ENCODE results near the gene SMAD6. TPM values are rescaled to one million over a fixed set of nuclear protein-coding genes. Genes with fewer than 3 reads are reported as not detected.
"Not testable (repeated sequence)": the region's sequence is repeated elsewhere in the genome, so short reads cannot be mapped to it uniquely, and the experiment has no call there.

The SMAD6 gene
- total RNA-seq, 1 experiment from 2014 or later, result 19.9 TPM

DNA sequence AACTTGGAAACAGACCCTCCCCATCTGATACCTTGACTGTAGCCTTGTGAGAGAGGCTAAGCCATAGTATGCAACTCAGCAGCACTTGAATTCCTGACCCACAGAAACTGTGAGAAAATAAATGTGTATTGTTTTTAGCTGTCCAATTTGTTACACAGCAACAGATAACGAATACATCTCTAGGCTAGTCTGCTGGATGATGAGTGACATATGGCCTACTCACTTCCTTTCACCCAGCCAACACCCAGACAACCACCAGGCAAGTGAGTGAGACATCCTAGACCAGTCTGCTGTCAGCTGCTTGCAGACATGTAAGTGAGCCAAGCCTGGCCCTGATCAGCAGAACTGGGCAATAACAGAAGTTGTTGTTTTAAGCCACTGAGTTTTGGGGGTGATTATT lies 19.2 kb upstream of the SMAD6 start:
- H3K4me2 ChIP-seq (ENCODE audit: low read length), result no peak overlapping the region
- BruUV-seq (replicated peaks), result no TSS peak
- H4K20me1 ChIP-seq (ENCODE audit: low read length), result no peaks in the 10 kb centered on the region
- no peak for DNase-seq
- no peaks in the 10 kb centered on the region for H3K79me2 ChIP-seq (ENCODE audit: low read length)
- intact Hi-C loops (cut with micrococcal nuclease), result no loop called here
- H3K4me3 ChIP-seq (ENCODE audit: low read length), result no peak overlapping the region
- H3K9me2 ChIP-seq (replicated peaks; ENCODE audit: low read length), result no peaks in the 10 kb centered on the region
- H3K27me3 ChIP-seq (ENCODE audit: low read length), result no peaks in the 10 kb centered on the region
- no peaks in the 10 kb centered on the region for H3K9me3 ChIP-seq (ENCODE audit: low read length)
- H3K36me3 ChIP-seq (ENCODE audit: low read depth, low read length), result no peaks in the 10 kb centered on the region
- no peaks in the 10 kb centered on the region for H3K4me1 ChIP-seq (ENCODE audit: insufficient read depth, low read length)
- no peak overlapping the region for H3K9ac ChIP-seq (ENCODE audit: low read length)
- POLR2A ChIA-PET (ENCODE audit: unreplicated experiment), result no interaction called here
- no peak for ATAC-seq
- no peaks in the 10 kb centered on the region for H3F3A ChIP-seq (ENCODE audit: low read length, unreplicated experiment)
- TF ChIP-seq EZH2phosphoT487 (IDR thresholded peaks at IDR 0.05; ENCODE audit: borderline replicate concordance, low read length) (no peak), EZH2 (IDR thresholded peaks at IDR 0.05; ENCODE audit: low read length, unreplicated experiment) (no peak)
- TF ChIP-seq, protein P1, sequence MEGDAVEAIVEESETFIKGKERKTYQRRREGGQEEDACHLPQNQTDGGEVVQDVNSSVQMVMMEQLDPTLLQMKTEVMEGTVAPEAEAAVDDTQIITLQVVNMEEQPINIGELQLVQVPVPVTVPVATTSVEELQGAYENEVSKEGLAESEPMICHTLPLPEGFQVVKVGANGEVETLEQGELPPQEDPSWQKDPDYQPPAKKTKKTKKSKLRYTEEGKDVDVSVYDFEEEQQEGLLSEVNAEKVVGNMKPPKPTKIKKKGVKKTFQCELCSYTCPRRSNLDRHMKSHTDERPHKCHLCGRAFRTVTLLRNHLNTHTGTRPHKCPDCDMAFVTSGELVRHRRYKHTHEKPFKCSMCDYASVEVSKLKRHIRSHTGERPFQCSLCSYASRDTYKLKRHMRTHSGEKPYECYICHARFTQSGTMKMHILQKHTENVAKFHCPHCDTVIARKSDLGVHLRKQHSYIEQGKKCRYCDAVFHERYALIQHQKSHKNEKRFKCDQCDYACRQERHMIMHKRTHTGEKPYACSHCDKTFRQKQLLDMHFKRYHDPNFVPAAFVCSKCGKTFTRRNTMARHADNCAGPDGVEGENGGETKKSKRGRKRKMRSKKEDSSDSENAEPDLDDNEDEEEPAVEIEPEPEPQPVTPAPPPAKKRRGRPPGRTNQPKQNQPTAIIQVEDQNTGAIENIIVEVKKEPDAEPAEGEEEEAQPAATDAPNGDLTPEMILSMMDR (conservative IDR thresholded peaks at IDR 0.05; ENCODE audit: low read depth, low read length), result no peak
- H3K27ac ChIP-seq (ENCODE audit: low read length), result no peak overlapping the region
- H2AFZ ChIP-seq (ENCODE audit: low read length), result no peak overlapping the region
- CTCF ChIA-PET, result no interaction called here

DNA sequence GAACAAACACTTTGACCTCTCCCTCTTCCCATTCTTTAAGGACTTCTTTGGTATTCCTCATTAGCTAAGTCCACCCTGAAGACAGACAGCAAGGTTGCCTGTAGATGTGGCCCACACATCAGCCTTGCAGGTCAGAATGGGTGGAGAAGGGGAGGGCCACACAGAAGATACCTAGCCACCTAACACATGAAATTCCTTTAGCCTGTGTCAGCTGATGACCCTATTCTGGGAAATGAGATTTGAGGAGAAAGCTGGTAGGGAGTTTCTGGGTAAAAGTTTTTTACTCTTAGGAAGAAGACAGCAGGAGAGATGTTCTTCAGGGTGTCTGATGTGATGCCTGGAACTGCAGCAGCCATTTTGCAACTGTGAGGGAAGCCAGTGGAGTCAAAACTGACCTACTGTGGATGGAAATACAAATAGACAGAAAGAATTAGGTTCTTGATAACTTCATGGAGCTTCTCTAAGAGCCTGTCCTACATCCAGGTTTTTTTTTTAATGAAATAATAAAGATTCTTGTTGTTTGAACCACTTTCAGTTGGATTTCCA lies 17.8 kb upstream of the SMAD6 start:
- no peaks in the 10 kb centered on the region for H3K36me3 ChIP-seq (ENCODE audit: low read depth, low read length)
- ChIA-PET POLR2A (ENCODE audit: unreplicated experiment) (no interaction called here), CTCF (interaction anchor here (0.5 kb wide), 1 partner anchor 60 kb away, joined by 4 read pairs; no protein-coding TSS in a partner anchor)
- TF ChIP-seq, protein P1 (conservative IDR thresholded peaks at IDR 0.05; ENCODE audit: low read depth, low read length), result no peak
- TF ChIP-seq EZH2 (IDR thresholded peaks at IDR 0.05; ENCODE audit: low read length, unreplicated experiment) (no peak), EZH2phosphoT487 (IDR thresholded peaks at IDR 0.05; ENCODE audit: borderline replicate concordance, low read length) (no peak)
- intact Hi-C loops (cut with micrococcal nuclease), result no loop called here
- BruUV-seq (replicated peaks), result no TSS peak
- H2AFZ ChIP-seq (ENCODE audit: low read length), result no peak overlapping the region
- DNase-seq (peak; percentile 19), ATAC-seq (no peak)
- H3K9ac ChIP-seq (ENCODE audit: low read length), result no peak overlapping the region
- no peak overlapping the region for H3K4me2 ChIP-seq (ENCODE audit: low read length)
- no peaks in the 10 kb centered on the region for H3K27me3 ChIP-seq (ENCODE audit: low read length)
- no peaks in the 10 kb centered on the region for H3K4me1 ChIP-seq (ENCODE audit: insufficient read depth, low read length)
- H3K27ac ChIP-seq (ENCODE audit: low read length), result no peak overlapping the region
- no peaks in the 10 kb centered on the region for H3K79me2 ChIP-seq (ENCODE audit: low read length)
- no peaks in the 10 kb centered on the region for H4K20me1 ChIP-seq (ENCODE audit: low read length)
- H3K4me3 ChIP-seq (ENCODE audit: low read length), result no peak overlapping the region
- H3K9me3 ChIP-seq (ENCODE audit: low read length), result no peaks in the 10 kb centered on the region
- no peaks in the 10 kb centered on the region for H3K9me2 ChIP-seq (replicated peaks; ENCODE audit: low read length)
- no peaks in the 10 kb centered on the region for H3F3A ChIP-seq (ENCODE audit: low read length, unreplicated experiment)

DNA sequence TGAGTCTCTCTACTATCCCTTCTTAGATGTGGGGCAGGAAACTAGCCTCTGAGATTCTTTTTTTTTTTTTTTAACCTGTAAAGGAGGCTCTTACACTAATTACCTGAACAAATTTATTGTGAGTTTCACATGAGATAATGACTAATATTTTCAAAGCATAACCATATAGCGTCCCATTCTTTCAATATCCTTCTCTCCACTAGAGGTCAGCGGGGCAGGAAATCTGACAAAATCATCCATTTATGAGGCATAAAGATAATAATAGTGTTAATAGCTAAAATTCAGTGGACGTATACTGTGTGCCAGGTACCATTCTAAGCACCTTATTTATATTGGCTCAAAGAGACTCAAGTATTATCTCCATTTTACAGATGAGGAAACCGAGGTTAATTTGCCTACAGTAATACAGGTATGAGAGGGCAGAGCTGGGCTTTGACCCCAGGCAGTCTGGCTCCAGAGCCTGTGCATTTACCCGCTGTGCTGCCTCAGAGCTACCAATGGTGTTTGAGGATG lies 16.3 kb upstream of the SMAD6 start:
- H3K36me3 ChIP-seq (ENCODE audit: low read depth, low read length), result no peaks in the 10 kb centered on the region
- DNase-seq, result peak; percentile 38
- ChIA-PET CTCF (interaction anchor here (0.6 to 1.6 kb wide), 2 partner anchors 12 to 67 kb away, joined by 3 read pairs; no protein-coding TSS in a partner anchor), POLR2A (ENCODE audit: unreplicated experiment) (interaction anchor here (0.6 kb wide), 1 partner anchor 31 kb away, joined by 3 read pairs; no protein-coding TSS in a partner anchor)
- no peaks in the 10 kb centered on the region for H3F3A ChIP-seq (ENCODE audit: low read length, unreplicated experiment)
- no peak overlapping the region for H2AFZ ChIP-seq (ENCODE audit: low read length)
- no peak overlapping the region for H3K4me2 ChIP-seq (ENCODE audit: low read length)
- H3K4me3 ChIP-seq (ENCODE audit: low read length), result no peak overlapping the region
- BruUV-seq (replicated peaks), result no TSS peak
- ATAC-seq, result peak; percentile 40; the same call in 1 of the 2 replicates
- no peak overlapping the region for H3K9ac ChIP-seq (ENCODE audit: low read length)
- TF ChIP-seq, protein P1 (conservative IDR thresholded peaks at IDR 0.05; ENCODE audit: low read depth, low read length), result peak; percentile 63
- TF ChIP-seq EZH2phosphoT487 (IDR thresholded peaks at IDR 0.05; ENCODE audit: borderline replicate concordance, low read length), result no peak
- intact Hi-C loops (cut with micrococcal nuclease), result no loop called here
- no peak overlapping the region for H3K27ac ChIP-seq (ENCODE audit: low read length)
- H3K27me3 ChIP-seq (ENCODE audit: low read length), result no peaks in the 10 kb centered on the region
- no peaks in the 10 kb centered on the region for H3K9me2 ChIP-seq (replicated peaks; ENCODE audit: low read length)
- no peaks in the 10 kb centered on the region for H4K20me1 ChIP-seq (ENCODE audit: low read length)
- no peaks in the 10 kb centered on the region for H3K79me2 ChIP-seq (ENCODE audit: low read length)
- no peaks in the 10 kb centered on the region for H3K9me3 ChIP-seq (ENCODE audit: low read length)
- no peaks in the 10 kb centered on the region for H3K4me1 ChIP-seq (ENCODE audit: insufficient read depth, low read length)

DNA sequence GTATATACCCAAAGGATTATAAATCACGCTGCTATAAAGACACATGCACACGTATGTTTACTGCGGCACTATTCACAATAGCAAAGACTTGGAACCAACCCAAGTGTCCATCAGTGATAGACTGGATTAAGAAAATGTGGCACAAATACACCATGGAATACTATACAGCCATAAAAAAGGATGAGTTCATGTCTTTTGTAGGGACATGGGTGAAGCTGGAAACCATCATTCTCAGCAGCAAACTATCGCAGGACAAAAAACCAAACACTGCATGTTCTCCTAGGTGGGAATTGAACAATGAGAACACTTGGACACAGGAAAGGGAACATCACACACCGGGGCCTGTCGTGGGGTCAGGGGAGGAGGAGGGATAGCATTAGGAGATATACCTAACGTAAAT lies 11.1 kb upstream of the SMAD6 start:
- H3K79me2 ChIP-seq (ENCODE audit: low read length); H3K4me3 ChIP-seq (ENCODE audit: low read length); POLR2A ChIA-PET (ENCODE audit: unreplicated experiment); DNase-seq; H3K27me3 ChIP-seq (ENCODE audit: low read length); H3K9ac ChIP-seq (ENCODE audit: low read length); H3K9me2 ChIP-seq (replicated peaks; ENCODE audit: low read length); H4K20me1 ChIP-seq (ENCODE audit: low read length); H3K9me3 ChIP-seq (ENCODE audit: low read length); H3K4me2 ChIP-seq (ENCODE audit: low read length); ATAC-seq; H3K4me1 ChIP-seq (ENCODE audit: insufficient read depth, low read length); H2AFZ ChIP-seq (ENCODE audit: low read length); intact Hi-C loops (cut with micrococcal nuclease); H3F3A ChIP-seq (ENCODE audit: low read length, unreplicated experiment); CTCF ChIA-PET; H3K36me3 ChIP-seq (ENCODE audit: low read depth, low read length); BruUV-seq (replicated peaks); H3K27ac ChIP-seq (ENCODE audit: low read length): not testable (repeated sequence)
